Motor neuron (in vitro differentiated cells): ENCODE data around the gene ALAD. TPM values are rescaled to one million over a fixed set of nuclear protein-coding genes. Genes with fewer than 3 reads are reported as not detected.
A peak's percentile ranks its signal among the peaks of the same experiment; 100 is the strongest.
"Not testable (repeated sequence)": the region's sequence is repeated elsewhere in the genome, so short reads cannot be mapped to it uniquely, and the experiment has no call there.

Source experiments
- ATAC-seq, 8 experiments: fragments of 200-7000 bp; cut with Tn5 transposase; replicated peaks in 6 of 8; 2 replicates each; pipeline ENCODE4 v1.8.0; 2021; ENCODE audit warnings: mild to moderate bottlenecking in 8 of 8, moderate library complexity in 8 of 8
- H3K27ac ChIP-seq, 2 donors: fragments of 250-450 bp; sonication (Bioruptor Pico); 2 replicates each; pipeline ENCODE4 v1.9.0; 2021; ENCODE audit warnings: antibody characterized with exemption in 2 of 2, mild to moderate bottlenecking in 2 of 2, moderate library complexity in 1 of 2
- H3K4me1 ChIP-seq, 2 donors: fragments of 250-450 bp; sonication (Bioruptor Pico); replicated peaks in 1 of 2; 2 replicates each; pipeline ENCODE4 v1.6.1; 2021; ENCODE audit warnings: antibody characterized with exemption in 2 of 2, mild to moderate bottlenecking in 2 of 2, moderate library complexity in 1 of 2
- H3K4me3 ChIP-seq, 5 donors: fragments of 250-450 bp; sonication (Bioruptor Pico); 2 replicates each; pipeline ENCODE4 v1.9.0; 2021; ENCODE audit warnings: antibody characterized with exemption in 5 of 5, mild to moderate bottlenecking in 5 of 5, moderate library complexity in 4 of 5
- WGBS, 10 experiments: fragments of 450-650 bp; shearing (Covaris generic); methylation state at CpG; one replicate each; pipeline ENCODE4 v1.0.0; 2022; 5-methylcytosine and 5-hydroxymethylcytosine counted together
- in situ Hi-C, 9 experiments: fragments of 400-800 bp; cut with MboI; loops; one replicate each; pipeline ENCODE4 v1.15.0; 2021; ENCODE audit warnings: low sequenced_read_pairs in 9 of 9, low pct_unique_long_range_greater_than_20kb in 2 of 9; ENCODE audit not compliant: unreplicated experiment in 9 of 9
- total RNA-seq, 8 experiments: library from RNA; unstranded; fragments of 300-600 nt; gene quantifications; 2 replicates each; pipeline versions ENCODE4 v1.2.3 to v1.2.4, GENCODE V29; 2022

The ALAD gene
- 10 to 100 TPM; 10.2 to 21.9 (median 17.0) TPM for total RNA-seq

DNA sequence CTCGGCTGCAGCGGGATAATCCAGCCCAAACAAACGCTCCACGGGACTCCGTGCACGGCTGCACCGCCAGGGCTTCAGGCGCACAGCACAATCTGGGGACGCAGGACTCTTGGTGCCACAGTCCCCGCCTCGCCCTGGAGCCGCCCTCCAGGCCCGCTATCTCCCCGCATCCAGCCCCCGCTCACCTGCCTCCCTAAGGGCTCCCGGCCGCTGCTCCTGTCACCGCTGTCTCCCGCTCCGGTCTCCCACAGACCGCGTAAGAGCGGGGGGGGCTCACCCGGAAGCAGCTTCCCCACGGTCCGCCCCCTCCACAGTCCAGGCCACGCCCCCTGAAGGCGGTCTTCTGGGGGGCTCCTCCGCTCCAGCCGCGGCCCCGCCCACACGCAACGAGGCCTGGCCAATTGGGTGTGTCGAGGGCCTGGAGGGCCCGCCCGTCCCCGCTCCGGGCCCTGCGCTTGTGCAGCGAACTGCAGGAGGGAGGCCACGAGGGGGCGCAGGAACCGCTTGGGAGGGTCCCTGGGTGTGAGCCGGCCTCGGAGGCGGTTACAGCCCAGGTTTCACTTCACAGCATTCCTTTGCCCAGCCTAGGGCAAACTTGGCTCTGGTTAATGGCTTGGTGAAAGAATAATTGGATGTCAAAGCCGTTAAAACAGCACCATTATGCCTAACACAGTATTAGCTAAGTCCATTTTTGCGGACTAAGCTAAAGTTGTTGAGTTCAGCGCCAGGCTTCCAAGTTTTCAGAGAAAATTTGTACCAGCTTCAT, at the start of gene ALAD:
ALAD (minus strand) TSS at position 258 of the 766 bp plus-strand sequence. CDS start 7,725 bp downstream, outside the sequence.
- H3K4me3 ChIP-seq = peak within 1 kb of the TSS; percentile 54 to 90 (median 68)
- in situ Hi-C loops = no loop called here
- ATAC-seq = peak; percentile 92 to 97 (median 96)
- H3K4me1 ChIP-seq = peaks cover 0 to 13% of the 10 kb centered on the region in 2 donors
- 25 to 26% methylated on average over 2 to 4 of the region's 50 CpGs; no CpG with 5 or more reads in 8 of the 10 experiments for WGBS, 10 experiments
- peak within 1 kb of the TSS; percentile 14 to 23 for H3K27ac ChIP-seq

GRCh38 chr9:113449376-113449775, 48.3 kb upstream of the ALAD start:
- no peak for ATAC-seq

GRCh38 chr9:113446323-113446740, 45.2 kb upstream of the ALAD start:
- Histone ChIP-seq H3K4me3 (no peak overlapping the region), H3K4me1 (peaks cover 6 to 11% of the 10 kb centered on the region in 2 donors), H3K27ac (no peak overlapping the region)
- peak; percentile 29 to 59 (median 54) for ATAC-seq
- WGBS, 10 experiments = 0 to 50% (median 0%) methylated on average over 1 to 3 of the region's 3 CpGs; no CpG with 5 or more reads in 1 of the 10 experiments
- in situ Hi-C loops = loop anchor here in 3 of 9 experiments (5.0 to 25.0 kb wide), 3 partner anchors 141 to 216 kb away; no protein-coding TSS in a partner anchor

More at GRCh38 chr9:113449376-113449775, 48.3 kb upstream of the ALAD start:
- 17 to 100% (median 73%) methylated on average over 1 to 2 of the region's 2 CpGs; no CpG with 5 or more reads in 2 of the 10 experiments for WGBS, 10 experiments
- Histone ChIP-seq H3K27ac (no peak overlapping the region), H3K4me3 (no peak overlapping the region), H3K4me1 (peaks cover 3 to 11% of the 10 kb centered on the region in 2 donors)
- in situ Hi-C loops = loop anchor here in 3 of 9 experiments (5.0 to 25.0 kb wide), 3 partner anchors 138 to 213 kb away; no protein-coding TSS in a partner anchor

- WGBS, 10 experiments = 20 to 100% (median 76%) methylated on average over 1 to 2 of the region's 2 CpGs; no CpG with 5 or more reads in 3 of the 10 experiments
- Histone ChIP-seq H3K27ac (no peak overlapping the region), H3K4me3 (no peak overlapping the region), H3K4me1 (peaks cover 6 to 11% of the 10 kb centered on the region in 2 donors)
- in situ Hi-C loops = loop anchor here in 3 of 9 experiments (5.0 to 25.0 kb wide), 3 partner anchors 143 to 218 kb away; no protein-coding TSS in a partner anchor
- no peak for ATAC-seq
These were observed 43.7 kb upstream of the ALAD start for GRCh38 chr9:113444736-113445135.

DNA sequence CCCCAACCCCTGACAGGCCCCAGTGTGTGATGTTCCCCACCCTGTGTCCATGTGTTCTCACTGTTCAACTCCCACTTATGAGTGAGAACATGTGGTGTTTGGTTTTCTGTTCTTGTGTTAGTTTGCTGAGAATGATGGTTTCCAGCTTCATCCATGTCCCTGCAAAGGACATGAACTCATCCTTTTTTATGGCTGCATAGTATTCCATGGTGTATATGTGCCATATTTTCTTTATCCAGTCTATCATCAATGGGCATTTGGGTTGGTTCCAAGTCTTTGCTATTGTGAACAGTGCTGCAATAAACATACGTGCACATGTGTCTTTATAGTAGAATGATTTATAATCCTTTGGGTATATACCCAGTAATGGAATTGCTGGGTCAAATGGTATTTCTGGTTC, 36.6 kb upstream of the ALAD start:
- not testable (repeated sequence) for H3K27ac ChIP-seq, H3K4me1 ChIP-seq, ATAC-seq, H3K4me3 ChIP-seq
- in situ Hi-C loops = loop anchor here in 2 of 9 experiments (25.0 kb wide), 2 partner anchors 150 to 225 kb away; no protein-coding TSS in a partner anchor
- no CpG with 5 or more reads among the region's 1 CpG for WGBS, 10 experiments

GRCh38 chr9:113436728-113437515, 35.8 kb upstream of the ALAD start:
- in situ Hi-C loops = loop anchor here in 2 of 9 experiments (25.0 kb wide), 2 partner anchors 150 to 225 kb away; no protein-coding TSS in a partner anchor
- no peak for ATAC-seq
- no peaks in the 10 kb centered on the region for H3K4me1 ChIP-seq
- 0 to 83% (median 73%) methylated on average over 1 to 4 of the region's 4 CpGs; no CpG with 5 or more reads in 1 of the 10 experiments for WGBS, 10 experiments
- H3K4me3 ChIP-seq = no peak overlapping the region
- H3K27ac ChIP-seq = no peak overlapping the region

- in situ Hi-C loops = loop anchor here in 2 of 9 experiments (25.0 kb wide), 2 partner anchors 156 to 231 kb away; no protein-coding TSS in a partner anchor
- H3K4me1 ChIP-seq = no peaks in the 10 kb centered on the region
- H3K27ac ChIP-seq = no peak overlapping the region
- no peak overlapping the region for H3K4me3 ChIP-seq
- no peak for ATAC-seq
These were observed 30.1 kb upstream of the ALAD start for GRCh38 chr9:113431191-113431590.

- in situ Hi-C loops = loop anchor here in 2 of 9 experiments (25.0 kb wide), 2 partner anchors 159 to 234 kb away; no protein-coding TSS in a partner anchor
- WGBS, 10 experiments = 40 to 100% (median 81%) methylated on average over 1 of the region's 1 CpG; no CpG with 5 or more reads in 4 of the 10 experiments
- Histone ChIP-seq H3K4me1 (no peaks in the 10 kb centered on the region), H3K4me3 (no peak overlapping the region), H3K27ac (no peak overlapping the region)
- ATAC-seq = no peak
These were observed 27.1 kb upstream of the ALAD start for GRCh38 chr9:113428062-113428615.

GRCh38 chr9:113427629-113428028, 26.5 kb upstream of the ALAD start:
- peak in 2 of 8 experiments; percentile 24 to 66 for ATAC-seq
- H3K27ac ChIP-seq = no peak overlapping the region
- no peaks in the 10 kb centered on the region for H3K4me1 ChIP-seq
- in situ Hi-C loops = loop anchor here in 2 of 9 experiments (25.0 kb wide), 2 partner anchors 160 to 235 kb away; no protein-coding TSS in a partner anchor
- H3K4me3 ChIP-seq = no peak overlapping the region
- WGBS, 10 experiments = 29 to 100% (median 89%) methylated on average over 1 to 2 of the region's 2 CpGs; no CpG with 5 or more reads in 2 of the 10 experiments

DNA sequence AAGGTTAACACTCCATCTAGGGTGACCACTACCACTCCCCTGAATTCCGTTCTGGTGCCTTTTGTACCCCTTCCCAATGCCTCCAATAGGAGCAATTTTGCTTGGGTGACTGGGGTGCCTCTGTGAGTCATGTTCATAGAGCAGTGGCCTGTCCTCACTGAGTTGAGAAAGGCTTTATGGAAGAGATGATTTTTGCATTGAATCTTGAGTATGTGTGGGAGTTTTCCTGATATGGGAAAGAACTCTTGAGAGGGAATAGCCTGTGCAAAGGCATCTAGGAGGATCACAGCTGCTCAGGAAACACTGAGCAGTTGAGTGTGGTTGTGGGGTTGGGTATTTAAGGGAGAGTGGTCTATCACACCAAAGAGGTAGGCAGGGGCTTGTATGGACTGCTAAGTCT, 25.6 kb upstream of the ALAD start:
- Histone ChIP-seq H3K27ac (no peak overlapping the region), H3K4me3 (no peak overlapping the region), H3K4me1 (no peaks in the 10 kb centered on the region)
- no peak for ATAC-seq
- WGBS, 10 experiments = 0 to 100% (median 93%) methylated on average over 1 of the region's 1 CpG; no CpG with 5 or more reads in 6 of the 10 experiments
- in situ Hi-C loops = loop anchor here in 2 of 9 experiments (25.0 kb wide), 2 partner anchors 161 to 236 kb away; no protein-coding TSS in a partner anchor

DNA sequence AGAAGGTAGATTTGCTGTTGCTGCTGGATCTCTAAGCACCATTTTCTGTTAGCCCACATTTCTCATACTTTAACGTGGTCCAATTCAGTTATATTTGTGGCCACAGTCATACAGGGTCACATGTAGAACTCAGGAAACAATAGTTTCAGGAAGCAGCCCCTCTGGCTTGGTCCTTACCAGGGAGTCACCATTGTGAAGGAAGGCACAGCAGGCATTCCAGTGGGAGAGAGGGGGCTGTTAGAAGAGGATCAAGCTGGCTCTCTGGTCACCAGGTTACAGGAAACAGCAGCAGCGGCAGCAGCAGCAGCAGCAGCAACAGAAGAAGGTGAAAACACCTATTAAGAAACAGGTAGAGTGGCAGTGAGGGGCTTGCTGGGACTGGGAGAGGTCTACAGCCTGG, 24.0 kb upstream of the ALAD start:
- peak in 1 of 8 experiments; percentile 43 for ATAC-seq

GRCh38 chr9:113421726-113422125, 20.6 kb upstream of the ALAD start:
- H3K4me1 ChIP-seq = no peaks in the 10 kb centered on the region
- H3K4me3 ChIP-seq = no peak overlapping the region
- no peak for ATAC-seq
- in situ Hi-C loops = no loop called here
- 33 to 100% (median 73%) methylated on average over 1 to 3 of the region's 3 CpGs for WGBS, 10 experiments
- no peak overlapping the region for H3K27ac ChIP-seq

More for the DNA sequence above, 24.0 kb upstream of the ALAD start:
- Histone ChIP-seq H3K27ac (no peak overlapping the region), H3K4me3 (no peak overlapping the region), H3K4me1 (no peaks in the 10 kb centered on the region)
- in situ Hi-C loops = loop anchor here in 2 of 9 experiments (25.0 kb wide), 2 partner anchors 162 to 237 kb away; no protein-coding TSS in a partner anchor
- 0 to 65% (median 33%) methylated on average over 1 to 2 of the region's 2 CpGs; no CpG with 5 or more reads in 2 of the 10 experiments for WGBS, 10 experiments
